Measurements from ENCODE around the gene RALA.
"Not testable (repeated sequence)": the region's sequence is repeated elsewhere in the genome, so short reads cannot be mapped to it uniquely, and the experiment has no call there.

The RALA gene

DNA sequence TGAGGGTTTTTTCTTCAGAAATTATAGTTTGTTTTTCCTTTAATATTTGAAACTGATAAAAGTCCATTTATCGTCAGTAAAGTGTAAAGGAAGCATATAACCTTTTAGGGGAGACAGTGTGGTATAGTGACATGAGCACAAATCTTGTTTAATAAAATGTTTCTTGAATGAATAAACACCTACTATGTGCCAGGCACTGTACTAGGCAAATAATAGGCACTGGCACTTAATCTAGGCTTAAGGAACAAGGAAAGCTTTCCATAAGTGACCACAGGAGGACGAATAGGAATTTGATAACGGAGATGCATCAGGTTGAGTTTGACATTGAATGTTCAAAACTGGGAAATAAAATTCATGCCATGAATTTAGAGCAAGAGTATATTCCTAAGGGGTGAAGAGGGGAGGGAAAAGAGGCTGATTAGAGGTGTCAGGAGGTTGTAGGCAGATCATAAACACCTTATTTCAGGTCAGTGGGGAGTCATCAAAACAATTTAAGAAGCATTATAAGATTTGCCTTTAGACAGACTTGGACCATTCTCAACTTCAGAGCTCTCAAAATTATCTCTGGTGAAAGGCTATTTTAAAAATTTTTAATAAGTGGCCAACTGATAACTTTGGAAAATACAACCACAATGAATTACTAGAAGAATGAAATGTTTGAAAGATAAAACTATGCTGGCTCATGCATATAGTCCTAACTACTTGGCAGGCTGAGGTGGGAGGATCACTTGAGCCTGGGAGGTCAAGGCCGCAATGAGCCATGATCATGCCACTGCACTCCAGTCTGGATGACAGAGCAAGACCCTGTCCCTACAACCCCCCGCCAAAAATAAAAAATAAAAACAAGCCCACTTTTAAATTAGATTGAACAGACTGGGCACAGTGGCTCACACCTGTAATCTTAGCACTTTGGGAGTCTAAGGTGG, 22.4 kb downstream of the RALA start:
- no peak for DNase-seq (ENCODE audit: low read depth, low spot score)

DNA sequence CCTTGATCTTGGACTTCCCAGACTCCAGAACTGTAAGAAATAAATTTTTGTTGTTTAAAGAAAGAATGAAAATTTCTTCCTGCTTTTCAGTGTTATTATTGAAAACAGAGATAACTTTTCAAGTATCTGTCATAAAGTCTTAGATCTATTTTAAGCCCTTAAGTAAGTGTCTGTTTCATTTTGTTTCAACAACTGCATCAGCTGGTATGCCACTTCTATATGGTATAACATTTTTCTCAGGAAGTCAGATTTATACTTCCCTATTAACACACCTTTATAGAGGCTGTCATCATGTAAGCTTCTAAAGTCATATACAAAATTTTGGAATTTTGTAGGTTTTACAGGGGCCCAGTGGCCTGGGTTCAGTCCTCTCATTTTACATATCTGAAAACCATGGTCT, 24.4 kb downstream of the RALA start:
- no peak for DNase-seq (ENCODE audit: low read depth, low spot score)

DNA sequence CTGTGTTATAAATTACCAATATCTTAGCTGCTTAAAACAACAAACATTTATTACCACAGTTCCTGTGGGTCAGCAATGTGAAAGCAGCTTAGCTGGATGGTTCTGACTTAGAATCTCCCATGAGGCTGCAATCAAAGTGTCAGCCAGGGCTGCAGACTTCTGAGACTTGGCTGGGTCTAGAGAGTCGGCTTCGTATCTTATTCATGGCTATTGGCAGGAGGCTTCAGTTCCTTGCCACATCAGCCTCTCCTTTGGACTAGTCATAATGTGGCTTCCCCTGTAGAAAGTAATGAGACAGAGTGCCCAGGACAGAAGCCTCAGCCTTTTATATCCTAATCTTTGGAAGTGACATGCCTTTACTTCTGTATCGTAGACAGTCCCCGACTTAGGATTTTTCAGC, 27.3 kb downstream of the RALA start:
- DNase-seq (ENCODE audit: low read depth, low spot score), result no peak

DNA sequence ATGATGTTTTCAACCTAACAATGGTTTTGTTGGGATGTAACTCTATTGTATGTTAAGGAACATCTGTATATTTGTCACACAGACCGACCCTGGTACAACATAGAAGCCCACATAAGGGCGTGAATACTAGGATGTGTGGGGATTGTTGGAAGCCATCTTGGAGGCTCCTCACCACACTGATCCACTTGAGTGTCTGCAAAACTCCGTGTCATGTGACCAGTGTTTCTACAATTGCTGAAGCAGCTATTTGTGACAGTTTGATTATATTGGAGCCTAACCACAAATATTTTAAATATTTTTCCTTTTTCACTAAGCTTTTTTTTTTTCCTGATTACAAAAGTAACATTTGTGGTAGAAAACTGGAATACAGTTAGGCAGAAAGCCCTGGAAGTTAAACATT, 27.9 kb downstream of the RALA start:
- no peak for DNase-seq (ENCODE audit: low read depth, low spot score)

DNA sequence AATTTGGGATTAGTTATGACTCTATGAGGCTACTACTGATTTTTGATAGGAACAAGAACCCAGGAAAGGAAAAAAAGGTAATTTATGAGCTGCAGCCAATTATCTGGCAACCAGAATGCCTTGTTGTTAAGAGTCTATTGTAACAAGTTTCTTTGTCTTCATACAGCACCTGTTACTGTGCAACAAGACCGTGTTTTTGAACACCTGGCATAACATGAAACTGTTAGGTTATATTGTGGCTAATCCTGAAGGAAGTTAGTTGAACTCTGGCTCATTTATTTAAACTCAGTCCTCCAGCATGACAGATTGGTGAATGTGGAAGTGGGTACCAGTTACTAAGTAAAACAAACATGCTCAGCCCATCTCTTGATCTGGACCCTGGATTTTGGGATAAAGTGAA, 33.0 kb downstream of the RALA start:
- DNase-seq (ENCODE audit: low read depth, low spot score), result no peak

DNA sequence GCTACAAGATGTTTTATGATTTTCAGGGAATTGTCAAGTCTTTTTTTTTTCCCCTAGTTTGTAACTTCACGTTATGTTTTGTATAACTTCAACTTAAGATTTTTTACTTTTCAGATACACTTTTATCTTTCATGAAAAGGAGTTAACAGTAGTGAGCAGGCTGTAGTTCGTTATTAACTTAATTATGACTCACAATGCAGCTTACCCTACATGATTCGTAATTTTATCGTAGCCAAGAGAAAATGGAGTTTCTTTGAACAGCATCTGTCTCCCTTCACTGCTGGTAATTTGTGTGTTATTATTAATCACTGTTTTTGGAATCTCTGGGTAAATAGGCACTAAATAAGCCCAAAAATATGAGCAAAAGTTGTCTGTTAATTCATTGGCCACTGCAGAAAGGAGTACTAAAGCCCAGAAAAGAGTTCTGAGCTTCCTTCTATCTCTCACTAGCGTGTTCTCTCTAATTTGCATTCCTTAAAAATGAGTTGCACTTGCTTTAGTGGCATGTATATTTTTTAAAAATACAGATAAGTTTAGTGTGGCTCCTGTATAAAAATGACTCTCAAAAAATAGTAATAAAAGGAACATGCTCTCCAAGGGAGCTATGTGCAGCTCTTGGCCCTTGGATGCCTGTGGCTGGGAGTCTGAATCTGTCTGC, 36.1 kb downstream of the RALA start:
- no peak for DNase-seq (ENCODE audit: low read depth, low spot score)

DNA sequence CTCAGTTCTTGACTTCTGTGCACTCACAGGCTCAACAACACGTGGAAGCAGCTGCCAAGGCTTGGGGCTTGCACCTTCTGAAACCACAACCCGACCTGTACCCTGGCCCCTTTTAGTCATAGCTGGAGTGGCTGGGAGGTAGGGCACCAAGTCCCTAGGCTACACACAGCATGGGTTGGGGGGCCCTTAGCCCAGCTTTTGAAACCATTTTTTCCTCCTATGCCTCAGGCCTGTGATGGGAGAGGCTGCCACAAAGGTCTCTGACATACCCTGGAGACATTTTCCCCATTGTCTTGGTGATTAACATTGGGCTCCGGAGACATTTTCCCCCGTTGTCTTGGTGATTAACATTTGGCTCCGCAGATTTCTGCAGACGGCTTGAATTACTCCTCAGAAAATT, 38.6 kb downstream of the RALA start:
- no peak for DNase-seq (ENCODE audit: low read depth, low spot score)

DNA sequence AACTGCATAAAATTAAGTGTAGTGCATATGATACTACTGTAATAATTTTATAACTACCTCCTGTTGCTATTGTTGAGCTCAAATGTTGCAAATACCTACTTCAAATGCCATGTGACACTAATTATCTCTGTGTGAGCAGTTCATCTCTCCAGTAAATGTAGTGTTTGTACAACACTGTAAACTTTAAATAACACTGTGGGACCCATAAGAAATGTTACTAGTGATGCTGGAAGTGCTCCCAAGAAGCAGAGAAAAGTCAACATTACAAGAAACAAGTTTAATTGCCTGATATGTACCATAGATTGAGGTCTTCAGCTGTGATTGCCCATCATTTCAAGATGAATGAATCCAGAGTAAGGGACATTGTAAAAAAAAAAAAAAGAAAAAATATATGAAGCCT, 39.9 kb downstream of the RALA start:
- DNase-seq (ENCODE audit: low read depth, low spot score), result no peak

DNA sequence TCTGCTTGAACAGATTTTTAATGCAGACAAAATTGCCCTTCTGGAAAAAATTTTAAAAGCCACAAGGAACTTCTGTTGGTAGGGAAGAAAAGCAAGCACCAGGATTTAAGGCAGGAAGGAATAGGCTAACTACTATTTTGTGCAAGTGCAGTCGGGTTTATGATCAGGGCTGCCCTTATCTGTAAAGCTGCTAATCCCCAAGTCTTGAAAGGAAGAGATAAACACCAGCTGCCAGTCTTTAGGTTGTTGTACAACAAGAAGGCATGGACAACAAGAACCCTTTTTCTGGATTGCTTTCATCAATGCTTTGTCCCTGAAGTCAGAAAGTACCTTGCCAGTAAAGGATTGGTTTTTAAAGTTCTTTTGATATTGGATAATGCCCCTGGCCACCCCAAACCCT, 40.7 kb downstream of the RALA start:
- no peak for DNase-seq (ENCODE audit: low read depth, low spot score)

DNA sequence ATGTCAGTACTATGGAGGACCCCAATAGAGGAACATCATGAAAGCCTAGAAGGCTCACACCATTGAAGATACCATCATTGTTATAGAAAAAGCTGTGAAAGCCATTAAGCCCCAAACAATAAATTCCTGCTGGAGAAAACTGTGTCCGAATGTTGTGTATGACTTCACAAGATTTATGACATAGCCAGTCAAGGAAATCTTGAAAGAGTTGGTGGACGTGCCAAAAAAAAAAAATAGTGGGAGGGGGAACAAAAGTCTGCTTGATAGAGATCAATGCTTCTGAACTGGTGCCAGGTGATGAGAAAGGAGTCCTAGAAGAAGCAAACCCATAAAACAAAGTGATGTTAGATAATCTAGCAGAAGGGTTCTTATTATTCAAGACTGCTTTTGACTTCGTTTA, 41.2 kb downstream of the RALA start:
- no peak for DNase-seq (ENCODE audit: low read depth, low spot score)

DNA sequence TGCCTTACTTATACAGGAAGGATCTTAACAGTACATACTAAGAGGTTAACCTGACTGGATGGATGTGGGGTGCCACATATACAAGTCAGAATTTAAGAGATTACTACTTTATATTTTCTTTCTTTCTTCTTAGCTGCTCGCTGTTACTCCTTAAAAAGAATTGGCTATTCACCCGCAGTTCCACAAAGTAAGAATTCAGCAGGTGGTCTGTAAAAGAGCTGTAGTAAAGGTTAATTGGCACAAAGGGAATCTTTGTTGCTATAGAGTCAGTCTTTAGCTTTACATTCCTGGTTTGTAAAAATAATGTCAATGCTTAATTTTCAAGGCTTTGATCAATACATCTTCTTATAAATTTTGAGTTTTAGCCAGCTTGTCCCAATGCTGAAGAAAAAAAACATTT, 43.2 kb downstream of the RALA start:
- peak; percentile 7 for DNase-seq (ENCODE audit: low read depth, low spot score)

DNA sequence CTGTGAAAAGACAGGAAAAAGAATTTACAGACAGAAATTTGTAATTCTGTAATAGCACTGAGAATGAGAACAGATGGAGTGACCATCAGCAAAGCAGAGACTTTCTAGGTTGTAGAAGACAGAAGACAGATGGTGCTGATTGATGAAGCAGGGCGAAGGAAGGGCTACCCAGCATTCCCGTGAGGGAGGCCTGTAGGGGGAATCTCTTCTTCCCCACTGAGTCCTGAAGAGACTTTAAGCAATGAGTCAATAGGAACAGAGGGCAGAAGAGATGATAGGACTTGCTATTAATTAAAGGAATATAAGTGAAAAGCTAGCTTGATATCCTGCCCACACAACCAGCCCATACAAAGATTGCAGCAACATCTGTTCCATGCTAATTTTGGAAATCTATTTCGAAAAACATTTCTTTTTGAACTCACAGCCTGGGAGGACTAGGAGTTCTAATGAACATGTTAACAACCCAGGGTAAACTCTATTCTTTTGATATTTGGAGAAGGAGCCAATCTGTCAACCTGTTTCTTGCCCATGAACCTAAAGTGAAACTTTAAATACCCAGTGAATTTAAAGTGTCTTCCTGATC, 44.1 kb downstream of the RALA start:
- DNase-seq (ENCODE audit: low read depth, low spot score), result no peak

DNA sequence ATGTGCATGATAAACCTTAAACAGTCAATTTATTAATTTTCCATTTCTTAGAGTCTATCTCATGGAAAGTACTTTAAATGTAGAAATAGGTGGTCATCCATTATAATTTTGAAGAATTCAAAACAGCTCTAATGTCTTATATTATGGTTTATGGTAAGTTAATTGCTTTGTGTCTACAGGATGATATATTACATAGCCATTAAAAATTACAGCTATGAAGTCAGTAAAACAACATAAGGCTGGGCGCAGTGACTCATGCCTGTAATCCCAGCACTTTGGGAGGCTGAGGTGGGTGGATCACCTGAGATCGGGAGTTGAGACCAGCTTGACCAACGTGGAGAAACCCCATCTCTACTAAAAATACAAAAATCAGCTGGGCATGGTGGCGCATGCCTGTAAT, 44.9 kb downstream of the RALA start:
- not testable (repeated sequence) for DNase-seq (ENCODE audit: low read depth, low spot score)

DNA sequence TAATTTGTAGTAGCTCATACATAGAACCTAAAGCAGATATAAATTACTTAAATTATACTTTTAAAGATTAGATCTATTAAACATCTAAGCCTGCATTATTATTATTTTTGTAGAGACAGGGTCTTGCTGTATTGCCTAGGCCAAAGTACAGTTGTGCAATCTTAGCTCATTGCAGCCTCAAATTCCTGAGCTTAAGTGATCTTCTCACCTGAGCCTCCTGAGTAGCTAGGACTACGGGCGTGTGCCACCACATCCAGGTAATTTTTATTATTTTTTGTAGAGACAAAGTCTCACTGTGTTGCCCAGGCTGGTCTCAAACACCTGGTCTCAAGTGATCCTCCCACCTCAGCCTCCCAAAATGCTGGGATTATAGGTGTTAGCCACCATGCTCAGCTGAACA, 46.7 kb downstream of the RALA start:
- DNase-seq (ENCODE audit: low read depth, low spot score), result no peak

DNA sequence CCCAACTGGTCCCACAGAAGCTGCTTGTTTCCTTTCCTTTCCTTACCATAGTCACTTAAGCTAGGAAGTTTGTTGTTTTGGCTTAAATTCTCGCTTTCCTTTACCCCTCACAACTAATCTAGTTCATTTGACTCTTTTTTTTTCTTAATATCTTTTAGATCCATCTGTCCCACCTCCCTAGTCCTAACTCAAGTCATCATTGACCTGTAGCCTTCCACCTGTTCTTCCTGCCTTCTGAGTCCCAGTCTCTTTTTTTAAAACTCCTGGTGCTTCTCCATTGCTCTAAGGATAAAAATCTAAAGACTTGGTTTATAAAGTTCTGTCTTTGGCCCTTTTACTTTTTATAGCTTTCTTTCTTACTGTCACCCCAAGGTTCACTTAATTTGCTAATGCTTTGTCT, 47.6 kb downstream of the RALA start:
- no peak for DNase-seq (ENCODE audit: low read depth, low spot score)

DNA sequence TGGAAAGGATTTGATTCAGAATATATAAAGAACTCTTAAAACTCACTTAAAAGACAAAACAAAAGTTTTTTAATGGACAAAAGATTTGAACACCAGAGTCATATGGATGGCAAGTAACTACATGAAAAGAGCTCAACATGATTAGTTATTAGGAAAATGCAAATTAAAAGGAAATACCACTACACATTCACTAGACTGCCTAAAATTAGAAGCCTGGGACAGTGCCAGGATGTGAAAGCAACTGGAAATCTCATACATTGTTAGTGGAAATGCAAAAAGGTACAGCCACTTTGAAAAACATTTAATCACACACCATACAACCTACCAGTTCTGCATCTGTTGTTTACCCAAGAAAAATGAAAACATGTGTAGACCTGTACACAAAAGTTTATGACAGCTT, 48.8 kb downstream of the RALA start:
- DNase-seq (ENCODE audit: low read depth, low spot score), result no peak

DNA sequence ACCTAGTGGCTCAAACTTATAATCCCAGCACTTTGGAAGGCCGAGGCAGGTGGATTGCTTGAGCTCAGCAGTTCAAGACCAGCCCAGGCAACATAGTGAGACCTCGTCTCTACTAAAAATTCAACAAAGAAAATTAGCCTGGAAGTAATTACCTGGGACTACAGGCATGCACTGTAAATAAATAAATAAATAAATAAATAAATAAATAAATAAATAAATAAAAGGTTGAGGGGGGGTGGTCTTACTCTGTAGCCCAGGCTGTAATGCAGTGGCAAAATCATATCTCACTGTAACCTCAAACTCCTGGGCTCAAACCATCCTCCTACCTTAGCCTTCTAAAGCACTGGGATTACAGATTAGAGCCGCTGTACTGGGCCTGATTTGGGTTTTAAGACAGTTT, 50.5 kb downstream of the RALA start:
- no peak for DNase-seq (ENCODE audit: low read depth, low spot score)

DNA sequence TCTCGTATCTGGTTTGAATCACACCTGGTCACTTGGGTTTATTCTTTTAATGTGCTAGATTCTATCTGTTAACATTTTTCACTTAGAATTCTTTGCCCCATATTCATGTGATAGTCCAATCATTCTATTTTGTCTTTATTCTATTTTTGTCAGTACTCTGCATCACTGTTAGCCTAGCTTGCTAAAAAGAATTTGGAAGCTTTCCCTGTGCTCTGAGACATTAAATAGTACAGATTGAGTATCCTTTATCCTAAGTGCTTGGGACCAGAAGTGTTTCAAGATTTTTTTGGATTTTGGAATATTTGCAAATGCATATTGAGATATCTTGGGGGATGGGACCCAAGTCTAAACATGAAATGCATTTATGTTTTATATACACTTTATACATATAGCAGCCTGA, 51.0 kb downstream of the RALA start:
- DNase-seq (ENCODE audit: low read depth, low spot score), result no peak

DNA sequence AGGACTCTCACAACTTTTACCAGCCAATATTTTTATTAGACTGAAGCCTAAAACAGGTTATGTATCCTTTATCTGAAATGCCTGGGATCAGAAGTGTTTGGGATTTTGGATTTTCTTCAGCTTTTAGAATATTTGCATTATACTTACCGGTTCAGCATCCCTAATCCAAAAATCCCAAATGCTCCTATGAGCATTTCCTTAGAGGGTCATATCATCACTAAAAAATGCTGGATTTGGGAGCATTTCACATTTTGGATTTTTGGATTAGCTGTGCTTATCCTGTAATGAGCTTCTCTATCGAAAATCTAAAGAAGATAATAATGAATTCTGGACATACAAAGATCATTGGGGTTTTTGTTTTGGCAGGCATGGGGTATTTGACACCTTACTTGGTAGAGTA, 53.0 kb downstream of the RALA start:
- DNase-seq (ENCODE audit: low read depth, low spot score), result no peak

DNA sequence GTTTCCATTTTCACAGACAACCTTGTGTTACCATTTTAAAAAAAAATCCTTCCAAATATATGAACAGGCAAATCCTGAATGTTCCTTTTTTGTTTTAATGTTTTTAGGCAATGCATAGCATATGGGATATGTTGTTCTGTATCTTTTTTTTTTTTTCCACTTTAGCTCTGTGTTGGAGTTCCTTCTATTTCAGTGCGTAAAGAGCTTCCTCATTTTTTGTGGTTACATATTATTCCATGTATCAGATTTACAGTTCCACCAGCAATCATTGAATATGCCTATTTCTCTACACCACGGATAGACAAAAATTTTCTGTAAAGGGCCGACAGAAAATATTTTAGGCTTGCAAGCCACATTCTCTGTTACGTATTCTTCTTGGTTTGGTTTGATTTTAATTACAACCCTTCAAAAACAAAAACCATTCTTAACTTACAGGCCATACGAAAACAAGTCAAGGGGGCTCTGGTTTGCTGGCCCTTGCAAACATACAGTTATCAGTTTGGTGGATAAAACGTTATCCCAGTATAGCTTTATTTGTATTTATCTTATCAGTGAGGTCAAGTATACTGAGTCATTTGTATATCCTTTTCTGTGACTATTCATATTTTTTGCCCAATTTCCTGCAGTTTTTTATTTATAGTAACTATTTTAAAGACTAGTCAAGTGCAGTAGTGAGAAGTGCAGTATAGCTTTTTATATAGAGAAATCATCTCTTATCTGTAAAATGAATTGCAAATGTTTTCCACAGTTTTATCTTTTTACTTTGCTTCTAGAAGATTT, 55.7 kb downstream of the RALA start:
- DNase-seq (ENCODE audit: low read depth, low spot score), result no peak

DNA sequence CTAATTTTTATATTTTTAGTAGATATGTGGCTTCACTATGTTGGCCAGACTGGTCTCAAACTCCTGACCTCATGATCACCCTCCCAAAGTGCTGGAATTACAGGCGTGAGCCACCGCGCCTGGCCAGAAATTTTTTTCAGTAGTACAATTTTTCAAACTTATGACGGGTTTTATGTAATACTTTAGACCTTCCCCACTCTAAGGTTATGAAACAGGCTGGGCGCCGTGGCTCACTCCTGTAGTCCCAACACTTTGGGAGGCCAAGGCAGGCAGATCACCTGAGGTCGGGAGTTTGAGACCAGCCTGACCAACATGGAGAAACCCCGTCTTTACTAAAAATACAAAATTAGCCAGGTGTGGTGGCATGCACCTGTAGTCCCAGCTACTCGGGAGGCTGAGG, 56.5 kb downstream of the RALA start:
- not testable (repeated sequence) for DNase-seq (ENCODE audit: low read depth, low spot score)

DNA sequence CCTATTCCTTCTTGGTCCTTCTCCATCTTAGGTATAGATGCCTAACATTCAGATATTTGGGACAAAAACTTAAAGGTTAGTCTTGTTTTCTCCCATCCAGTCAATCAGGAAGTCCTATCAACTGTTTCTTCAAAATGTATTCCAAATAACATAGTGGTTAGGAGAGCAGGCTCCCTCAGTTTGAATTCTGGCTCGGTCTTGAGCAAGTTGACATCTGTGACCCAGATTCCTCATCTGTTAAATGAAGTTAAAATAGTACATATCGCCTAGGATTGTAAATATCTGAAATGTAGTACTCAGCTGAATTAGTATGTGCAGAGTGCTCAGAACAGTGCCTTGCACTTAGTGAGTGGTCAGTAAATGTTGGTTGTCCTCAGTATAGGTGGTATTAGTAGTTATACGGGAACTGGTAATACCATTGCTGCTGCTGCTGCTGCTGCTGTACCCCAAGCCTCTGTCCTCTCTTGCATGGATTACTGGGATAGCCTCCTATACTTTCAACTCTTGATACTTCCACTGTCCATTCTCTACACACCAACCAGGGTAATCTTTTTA, 58.6 kb downstream of the RALA start:
- no peak for DNase-seq (ENCODE audit: low read depth, low spot score)

Data from iPS DF 19.7 (cell line).